HEK293T (cell line): ENCODE data around the gene LRR1.

Experiments used
- CTBP1 ChIP-seq: fragments of 450-650 bp; IDR thresholded peaks from 2 replicates; pipeline ENCODE4 v1.6.1; 2016; ENCODE audit warnings: borderline replicate concordance
- FOXA1 ChIP-seq: fragments of 450-650 bp; IDR thresholded peaks from 2 replicates; pipeline ENCODE4 v1.6.1; 2016; ENCODE audit warnings: mild to moderate bottlenecking
- HDGF ChIP-seq: fragments of 450-650 bp; IDR thresholded peaks from 2 replicates; pipeline ENCODE4 v1.6.1; 2017; ENCODE audit warnings: antibody characterized with exemption, borderline replicate concordance
- L3MBTL2 ChIP-seq: fragments of 450-650 bp; conservative IDR thresholded peaks from 2 replicates; pipeline ENCODE4 v1.6.1; 2016; ENCODE audit warnings: mild to moderate bottlenecking
- LEF1 ChIP-seq: fragments of 450-650 bp; IDR thresholded peaks from 2 replicates; pipeline ENCODE4 v1.6.1; 2017; ENCODE audit warnings: mild to moderate bottlenecking, borderline replicate concordance
- NFRKB ChIP-seq: fragments of 450-650 bp; IDR thresholded peaks from 2 replicates; pipeline ENCODE4 v1.6.1; 2016; ENCODE audit warnings: mild to moderate bottlenecking, moderate library complexity
- SP1 ChIP-seq: fragments of 450-650 bp; IDR thresholded peaks from 2 replicates; pipeline ENCODE4 v1.6.1; 2017
- TARDBP ChIP-seq: fragments of 450-650 bp; IDR thresholded peaks from 2 replicates; pipeline ENCODE4 v1.6.1; 2016

GRCh38 chr14:49549881-49550280 is 48.9 kb upstream of the LRR1 start:
- TF ChIP-seq L3MBTL2, result no peak
- no peak for TF ChIP-seq SP1
- TF ChIP-seq FOXA1, result no peak
- TF ChIP-seq TARDBP, result no peak
- TF ChIP-seq NFRKB, result no peak
- TF ChIP-seq CTBP1, result no peak
- TF ChIP-seq HDGF, result no peak
- no peak for TF ChIP-seq LEF1
